Esophagus (tissue), 2 donors: ENCODE data around the gene CHIT1. TPM values are rescaled to one million over a fixed set of nuclear protein-coding genes. Genes with fewer than 3 reads are reported as not detected.

Experiments
- H3K27ac ChIP-seq, 2 donors: one replicate each; pipeline ENCODE4 v1.5.1; 2013; ENCODE audit warnings: low read depth in 2 of 2, mild to moderate bottlenecking in 2 of 2, inconsistent platforms in 1 of 2, low read length in 1 of 2, moderate library complexity in 1 of 2
- H3K27me3 ChIP-seq, 2 donors: one replicate each; pipeline ENCODE4 v1.6.1; 2013; ENCODE audit warnings: low read length in 2 of 2, control low read depth in 1 of 2, mild to moderate bottlenecking in 1 of 2; ENCODE audit not compliant: insufficient read depth in 2 of 2, control insufficient read depth in 1 of 2
- H3K36me3 ChIP-seq, 2 donors: one replicate each; pipeline ENCODE4 v1.6.1; 2013; ENCODE audit warnings: low read length in 1 of 2; ENCODE audit not compliant: control insufficient read depth in 2 of 2, insufficient read depth in 2 of 2
- H3K4me1 ChIP-seq, 2 donors: one replicate each; pipeline ENCODE4 v1.6.1; 2013; ENCODE audit warnings: low read length in 1 of 2; ENCODE audit not compliant: control insufficient read depth in 2 of 2, insufficient read depth in 2 of 2
- H3K4me3 ChIP-seq, 2 donors: one replicate each; pipeline ENCODE4 v1.5.1; 2013; ENCODE audit warnings: low read length in 2 of 2, mild to moderate bottlenecking in 2 of 2, low read depth in 1 of 2, moderate library complexity in 1 of 2
- H3K9me3 ChIP-seq, 2 donors: one replicate each; pipeline ENCODE4 v1.6.1; 2013; ENCODE audit warnings: mild to moderate bottlenecking in 2 of 2, low read depth in 1 of 2, low read length in 1 of 2, moderate library complexity in 1 of 2; ENCODE audit not compliant: control insufficient read depth in 2 of 2, insufficient read depth in 1 of 2
- WGBS, 2 donors: extraction: QIAGEN DNeasy Blood & Tissue Kit; methylation state at CpG; one replicate each; pipeline ENCODE4 v1.1.7; 2013; 5-methylcytosine and 5-hydroxymethylcytosine counted together
- polyA plus RNA-seq, 2 donors: library from polyadenylated mRNA; stranded (reverse); fragments of 200-250 nt; gene quantifications; one replicate each; pipeline ENCODE4 v1.2.3, GENCODE V29; 2013
- donor health status: healthy with polysubstance abuse.
- donor health status: Bipolar disorder and iron deficiency.

CHIT1 gene
- polyA plus RNA-seq, 2 donors: 0.01 TPM; not detected in 1

- no peaks in the 10 kb centered on the region for H3K9me3 ChIP-seq
- no peaks in the 10 kb centered on the region for H3K27me3 ChIP-seq
- H3K27ac ChIP-seq: no peak overlapping the region
- H3K4me1 ChIP-seq: peaks cover 0 to 3% of the 10 kb centered on the region in 2 donors
- WGBS, 2 donors: 87 to 92% methylated on average over 10 of the region's 10 CpGs
- no peak overlapping the region for H3K4me3 ChIP-seq
- H3K36me3 ChIP-seq: no peaks in the 10 kb centered on the region
These were observed 49.8 kb downstream of the CHIT1 start for GRCh38 chr1:203179667-203180005.

GRCh38 chr1:203178821-203179666 is 50.4 kb downstream of the CHIT1 start:
- H3K27ac ChIP-seq: no peak overlapping the region
- H3K4me3 ChIP-seq: no peak overlapping the region
- H3K4me1 ChIP-seq: peaks cover 0 to 3% of the 10 kb centered on the region in 2 donors
- WGBS, 2 donors: 91 to 93% methylated on average over 14 of the region's 14 CpGs
- H3K36me3 ChIP-seq: no peaks in the 10 kb centered on the region
- no peaks in the 10 kb centered on the region for H3K9me3 ChIP-seq
- H3K27me3 ChIP-seq: no peaks in the 10 kb centered on the region

- Histone ChIP-seq H3K4me1 (peaks cover 0 to 3% of the 10 kb centered on the region in 2 donors), H3K27me3 (no peaks in the 10 kb centered on the region), H3K9me3 (no peaks in the 10 kb centered on the region), H3K4me3 (no peak overlapping the region), H3K27ac (no peak overlapping the region), H3K36me3 (no peaks in the 10 kb centered on the region)
- 64 to 65% methylated on average over 5 of the region's 5 CpGs for WGBS, 2 donors
These were observed 51.4 kb downstream of the CHIT1 start for GRCh38 chr1:203178083-203178482.

- H3K27me3 ChIP-seq: no peaks in the 10 kb centered on the region
- no peaks in the 10 kb centered on the region for H3K36me3 ChIP-seq
- no peak overlapping the region for H3K27ac ChIP-seq
- no peak overlapping the region for H3K4me3 ChIP-seq
- 47 to 58% methylated on average over 9 of the region's 9 CpGs for WGBS, 2 donors
- H3K4me1 ChIP-seq: peaks cover 0 to 1% of the 10 kb centered on the region in 2 donors
- H3K9me3 ChIP-seq: no peaks in the 10 kb centered on the region
These were observed 51.9 kb downstream of the CHIT1 start for GRCh38 chr1:203177470-203178039.

DNA sequence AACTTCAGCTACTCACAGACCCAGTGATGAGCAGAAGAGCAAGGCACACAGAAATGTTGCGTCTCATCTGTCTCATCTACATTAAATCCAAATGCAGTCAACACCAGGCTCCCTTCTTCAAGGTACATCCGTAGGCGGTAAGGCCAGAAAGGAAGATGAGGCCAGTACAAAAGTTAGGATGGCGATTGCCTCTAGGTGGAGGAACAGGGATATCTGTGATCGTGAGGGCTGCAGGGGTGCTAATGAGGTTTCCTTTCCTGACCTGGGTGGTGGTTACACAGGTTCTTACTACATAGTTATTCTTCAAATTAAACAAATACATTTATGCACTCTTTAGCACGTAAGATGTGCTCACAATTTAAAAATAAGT is 52.5 kb downstream of the CHIT1 start:
- Histone ChIP-seq H3K4me1 (no peaks in the 10 kb centered on the region), H3K4me3 (no peak overlapping the region), H3K27me3 (no peaks in the 10 kb centered on the region), H3K27ac (no peak overlapping the region), H3K36me3 (no peaks in the 10 kb centered on the region), H3K9me3 (no peaks in the 10 kb centered on the region)
- 89 to 91% methylated on average over 6 of the region's 6 CpGs for WGBS, 2 donors

DNA sequence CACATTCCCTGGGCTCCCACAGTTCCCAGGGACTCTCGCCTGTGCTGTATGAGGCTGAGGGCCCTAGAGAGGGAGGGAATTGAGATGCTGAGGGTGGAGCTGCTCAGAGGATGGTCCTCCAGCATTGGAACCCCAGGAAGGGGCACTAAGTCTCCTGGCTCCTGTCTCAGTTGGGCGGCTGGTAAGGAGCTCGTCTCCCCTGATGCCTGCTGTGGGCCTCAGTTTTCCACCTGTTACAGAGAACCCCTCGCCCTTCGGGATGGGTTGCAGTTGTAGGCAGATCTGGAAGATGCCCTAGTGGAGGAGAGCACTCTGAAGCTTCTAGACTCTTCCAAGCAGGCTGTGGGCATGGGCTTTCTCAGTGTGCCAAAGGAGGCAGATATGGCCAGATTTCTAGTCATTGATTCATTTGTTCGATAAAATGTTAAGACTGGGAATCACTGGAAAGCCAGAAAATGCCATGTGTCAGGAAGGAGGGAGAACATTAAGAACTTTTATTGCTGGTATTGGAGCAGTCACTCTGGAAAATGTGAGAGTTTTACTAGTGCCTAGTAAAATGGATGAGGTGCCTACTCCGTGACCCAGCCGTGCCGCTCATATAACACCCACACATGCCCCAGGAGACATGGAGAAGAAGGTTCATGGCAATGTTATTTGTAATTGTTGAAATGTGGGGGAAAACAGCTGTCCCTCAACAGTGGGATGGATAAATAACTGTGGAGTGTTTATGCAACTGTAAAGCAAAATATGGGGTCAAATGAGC is 53.0 kb downstream of the CHIT1 start:
- Histone ChIP-seq H3K27me3 (no peaks in the 10 kb centered on the region), H3K27ac (no peak overlapping the region), H3K36me3 (no peaks in the 10 kb centered on the region), H3K4me1 (no peaks in the 10 kb centered on the region), H3K9me3 (no peaks in the 10 kb centered on the region), H3K4me3 (no peak overlapping the region)
- 93 to 95% methylated on average over 9 of the region's 9 CpGs for WGBS, 2 donors

DNA sequence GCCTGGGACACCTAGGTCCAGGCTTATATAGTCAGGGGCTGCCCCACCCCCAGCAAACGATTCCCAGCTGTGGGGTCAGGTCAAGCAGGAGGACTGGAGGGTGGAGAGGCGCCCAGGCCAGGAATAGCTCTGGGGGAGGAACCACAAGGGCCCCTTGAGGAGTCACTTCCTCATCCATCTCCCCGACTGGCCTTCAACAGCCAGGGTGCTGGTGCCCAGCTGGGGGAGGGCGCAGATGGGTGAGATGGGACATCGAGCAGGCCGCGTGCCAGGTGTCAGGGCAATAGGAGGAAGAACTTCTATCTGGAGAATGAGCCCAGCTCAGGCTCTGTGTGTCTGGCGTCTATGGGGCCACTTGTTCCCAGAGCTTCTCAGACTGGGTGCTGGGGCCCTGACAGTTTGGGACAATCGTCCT is 53.6 kb downstream of the CHIT1 start:
- Histone ChIP-seq H3K27ac (no peak overlapping the region), H3K4me3 (no peak overlapping the region), H3K4me1 (no peaks in the 10 kb centered on the region), H3K27me3 (no peaks in the 10 kb centered on the region), H3K9me3 (no peaks in the 10 kb centered on the region), H3K36me3 (no peaks in the 10 kb centered on the region)
- WGBS, 2 donors: 66 to 80% methylated on average over 9 of the region's 9 CpGs

DNA sequence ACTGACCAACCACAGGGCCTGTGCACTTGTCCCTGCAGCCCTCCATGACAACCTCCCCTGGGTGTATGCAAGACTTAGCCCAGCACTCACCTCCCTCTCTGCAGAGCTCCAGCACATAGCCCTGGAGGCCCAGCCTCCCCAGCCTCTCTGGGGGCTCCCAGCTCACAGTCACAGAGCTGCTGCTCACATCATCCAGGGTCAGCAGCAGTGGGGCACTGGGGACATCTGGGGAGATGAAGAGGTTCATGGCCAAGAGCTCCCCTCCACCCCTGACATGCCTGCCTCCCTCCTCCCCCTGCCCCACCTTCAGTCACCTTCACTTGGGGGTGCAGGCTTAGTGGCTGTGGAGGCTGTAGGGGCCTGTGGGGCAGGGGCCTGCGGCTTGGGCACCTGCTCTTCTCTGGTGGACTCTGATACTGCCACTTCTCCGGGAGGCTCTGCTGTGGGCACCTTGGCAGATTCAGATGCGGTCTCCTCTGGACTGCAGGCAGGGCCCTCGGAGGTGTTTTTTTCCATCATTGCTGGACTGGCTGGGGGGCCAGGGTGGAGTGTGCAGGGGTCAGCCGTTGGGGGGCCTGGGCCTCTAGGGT is 54.1 kb downstream of the CHIT1 start, which contains the start of gene MYBPH:
TSS of gene MYBPH (minus strand) at position 590 of the 590 bp plus-strand sequence. CDS start at position 519, 71 bp downstream.
- H3K4me1 ChIP-seq: no peaks in the 10 kb centered on the region
- no peaks in the 10 kb centered on the region for H3K27me3 ChIP-seq
- no peaks in the 10 kb centered on the region for H3K9me3 ChIP-seq
- no peak within 1 kb of the TSS for H3K27ac ChIP-seq
- no peaks in the 10 kb centered on the region for H3K36me3 ChIP-seq
- WGBS, 2 donors: 78 to 84% methylated on average over 5 of the region's 5 CpGs
- H3K4me3 ChIP-seq: no peak within 1 kb of the TSS

DNA sequence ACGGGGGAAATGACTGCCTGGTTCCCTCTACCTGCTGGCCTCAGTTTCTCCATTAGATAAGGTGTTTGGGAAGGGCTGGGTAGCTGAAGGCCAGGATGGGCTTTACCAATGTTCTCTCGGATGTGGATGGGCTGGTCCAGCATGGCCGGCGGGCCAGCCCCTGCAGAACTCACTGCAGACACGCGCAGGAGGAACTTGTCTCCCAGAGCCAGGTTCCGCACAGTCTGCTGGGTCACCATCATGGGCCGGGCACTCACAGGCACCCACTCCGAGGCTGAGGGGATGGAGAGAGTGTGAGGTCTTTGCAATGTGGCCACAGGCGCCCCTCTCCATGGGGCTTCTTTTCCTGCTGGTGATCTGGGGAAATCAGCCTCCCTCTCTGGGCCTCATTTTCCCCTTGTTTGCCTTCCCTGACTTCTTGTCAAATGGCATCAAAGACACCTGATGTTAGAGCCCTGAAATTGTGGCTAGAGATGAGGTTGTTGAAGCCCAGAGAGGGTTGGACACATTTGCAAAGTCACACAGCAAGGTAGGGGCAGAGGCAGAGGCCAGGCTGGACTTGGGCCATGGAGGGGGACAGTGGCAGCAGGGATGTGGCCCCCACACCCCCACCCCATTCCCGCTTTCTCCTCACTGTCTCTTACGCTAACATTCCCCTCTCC is 55.0 kb downstream of the CHIT1 start:
- Histone ChIP-seq H3K27ac (no peak overlapping the region), H3K36me3 (no peaks in the 10 kb centered on the region), H3K9me3 (no peaks in the 10 kb centered on the region), H3K4me3 (no peak overlapping the region), H3K4me1 (no peaks in the 10 kb centered on the region), H3K27me3 (no peaks in the 10 kb centered on the region)
- 91 to 92% methylated on average over 12 of the region's 12 CpGs for WGBS, 2 donors
